OCI-LY3 (cell line): ENCODE data around the gene SLIT1.

Source experiments
- H2AFZ ChIP-seq: fragments of 200-600, 300-600 bp; shearing (Covaris generic); 2 replicates; pipeline ENCODE4 v1.6.0; 2014; ENCODE audit warnings: antibody characterized with exemption, low read depth, low read length
- H3K27ac ChIP-seq: fragments of 200-600, 300-600 bp; sonication (generic); 2 replicates; pipeline ENCODE4 v1.5.1; 2014; ENCODE audit warnings: mild to moderate bottlenecking, low read length, moderate library complexity, mixed read lengths
- H3K27me3 ChIP-seq: fragments of 200-600, 300-600 bp; sonication (generic); 2 replicates; pipeline ENCODE4 v1.6.1; 2014; ENCODE audit warnings: low read depth, low read length, mixed read lengths
- H3K36me3 ChIP-seq: fragments of 200-600, 300-600 bp; sonication (generic); replicated peaks from 2 replicates; pipeline ENCODE3; 2014; ENCODE audit warnings: low read depth, low read length, mixed read lengths
- H3K4me1 ChIP-seq: fragments of 300-600, 200-600 bp; sonication (generic); 2 replicates; pipeline ENCODE4 v1.6.1; 2014; ENCODE audit warnings: low read length, mixed read lengths
- H3K4me2 ChIP-seq: fragments of 200-600, 300-600 bp; sonication (generic); 2 replicates; pipeline ENCODE4 v1.6.1; 2014; ENCODE audit warnings: low read length, mixed read lengths
- H3K4me3 ChIP-seq: fragments of 300-600, 200-600 bp; sonication (generic); 2 replicates; pipeline ENCODE4 v1.5.1; 2014; ENCODE audit warnings: antibody characterized with exemption, mild to moderate bottlenecking, low read length, moderate library complexity
- H3K79me2 ChIP-seq: fragments of 300-600, 200-600 bp; shearing (Covaris generic); 2 replicates; pipeline ENCODE4 v1.6.1; 2014; ENCODE audit warnings: mild to moderate bottlenecking, low read length, mixed read lengths
- H3K9ac ChIP-seq: fragments of 300-600, 200-600 bp; shearing (Covaris generic); 2 replicates; pipeline ENCODE4 v1.6.0; 2014; ENCODE audit warnings: mild to moderate bottlenecking, low read length, moderate library complexity
- H3K9me3 ChIP-seq: fragments of 200-600, 300-600 bp; shearing (Covaris generic); 2 replicates; pipeline ENCODE4 v1.6.1; 2014; ENCODE audit warnings: low read length, mixed read lengths; ENCODE audit not compliant: insufficient read depth
- H4K20me1 ChIP-seq: fragments of 200-600, 300-600 bp; sonication (generic); 2 replicates; pipeline ENCODE4 v1.6.1; 2016; ENCODE audit warnings: low read length, mixed read lengths; ENCODE audit not compliant: insufficient read depth
- CTCF ChIP-seq: fragments of 200-600, 300-600 bp; sonication (generic); IDR thresholded peaks from 2 replicates; pipeline ENCODE4 v1.5.1; 2014; ENCODE audit warnings: antibody characterized with exemption, low read length, low read depth
- EZH2phosphoT487 ChIP-seq: fragments of 200-600 bp; shearing (Covaris generic); IDR thresholded peaks from 2 replicates; pipeline ENCODE4 v1.6.1; 2018; ENCODE audit warnings: antibody characterized with exemption, mixed run types, low read depth

Gene SLIT1

GRCh38 chr10:97042081-97042480 is 143.7 kb downstream of the SLIT1 start:
- Histone ChIP-seq H3K9ac (no peak overlapping the region), H2AFZ (no peak overlapping the region), H3K4me1 (peaks cover 7% of the 10 kb centered on the region), H3K36me3 (no peaks in the 10 kb centered on the region), H3K4me2 (no peak overlapping the region), H3K9me3 (no peaks in the 10 kb centered on the region), H3K79me2 (no peaks in the 10 kb centered on the region), H3K4me3 (no peak overlapping the region), H3K27me3 (no peaks in the 10 kb centered on the region), H4K20me1 (no peaks in the 10 kb centered on the region), H3K27ac (no peak overlapping the region)
- TF ChIP-seq CTCF (no peak), EZH2phosphoT487 (no peak)

GRCh38 chr10:97040706-97041105 is 145.1 kb downstream of the SLIT1 start:
- Histone ChIP-seq H3K4me3 (no peak overlapping the region), H2AFZ (no peak overlapping the region), H3K79me2 (no peaks in the 10 kb centered on the region), H3K9me3 (no peaks in the 10 kb centered on the region), H3K27ac (no peak overlapping the region), H4K20me1 (no peaks in the 10 kb centered on the region), H3K4me1 (peaks cover 7% of the 10 kb centered on the region), H3K27me3 (no peaks in the 10 kb centered on the region), H3K4me2 (no peak overlapping the region), H3K36me3 (no peaks in the 10 kb centered on the region), H3K9ac (no peak overlapping the region)
- no peak for TF ChIP-seq CTCF
- no peak for TF ChIP-seq EZH2phosphoT487

- Histone ChIP-seq H3K4me3 (no peak overlapping the region), H4K20me1 (no peaks in the 10 kb centered on the region)
Measured at GRCh38 chr10:97040248-97040584, 145.5 kb downstream of the SLIT1 start.

GRCh38 chr10:97039538-97040247 is 146.1 kb downstream of the SLIT1 start:
- H3K27me3 ChIP-seq: no peaks in the 10 kb centered on the region
- no peak overlapping the region for H2AFZ ChIP-seq
- no peaks in the 10 kb centered on the region for H4K20me1 ChIP-seq
- H3K9me3 ChIP-seq: no peaks in the 10 kb centered on the region
- H3K9ac ChIP-seq: no peak overlapping the region
- H3K4me1 ChIP-seq: peaks cover 7% of the 10 kb centered on the region
- H3K36me3 ChIP-seq: no peaks in the 10 kb centered on the region
- TF ChIP-seq CTCF (no peak), EZH2phosphoT487 (no peak)
- no peaks in the 10 kb centered on the region for H3K79me2 ChIP-seq
- no peak overlapping the region for H3K27ac ChIP-seq
- no peak overlapping the region for H3K4me2 ChIP-seq
- no peak overlapping the region for H3K4me3 ChIP-seq

More at GRCh38 chr10:97040248-97040584, 145.5 kb downstream of the SLIT1 start:
- H3K4me2 ChIP-seq: no peak overlapping the region
- H3K36me3 ChIP-seq: no peaks in the 10 kb centered on the region
- no peaks in the 10 kb centered on the region for H3K79me2 ChIP-seq
- no peaks in the 10 kb centered on the region for H3K9me3 ChIP-seq
- no peak overlapping the region for H3K9ac ChIP-seq
- peaks cover 7% of the 10 kb centered on the region for H3K4me1 ChIP-seq
- no peak overlapping the region for H3K27ac ChIP-seq
- no peak overlapping the region for H2AFZ ChIP-seq
- TF ChIP-seq EZH2phosphoT487: no peak
- TF ChIP-seq CTCF: no peak
- H3K27me3 ChIP-seq: no peaks in the 10 kb centered on the region
